Measurements from ENCODE around the gene ACSF3. TPM values are rescaled to one million over a fixed set of nuclear protein-coding genes. Genes with fewer than 3 reads are reported as not detected.

ACSF3 gene
- total RNA-seq, 2 experiments from 2014 or later = 112 to 143 TPM

DNA sequence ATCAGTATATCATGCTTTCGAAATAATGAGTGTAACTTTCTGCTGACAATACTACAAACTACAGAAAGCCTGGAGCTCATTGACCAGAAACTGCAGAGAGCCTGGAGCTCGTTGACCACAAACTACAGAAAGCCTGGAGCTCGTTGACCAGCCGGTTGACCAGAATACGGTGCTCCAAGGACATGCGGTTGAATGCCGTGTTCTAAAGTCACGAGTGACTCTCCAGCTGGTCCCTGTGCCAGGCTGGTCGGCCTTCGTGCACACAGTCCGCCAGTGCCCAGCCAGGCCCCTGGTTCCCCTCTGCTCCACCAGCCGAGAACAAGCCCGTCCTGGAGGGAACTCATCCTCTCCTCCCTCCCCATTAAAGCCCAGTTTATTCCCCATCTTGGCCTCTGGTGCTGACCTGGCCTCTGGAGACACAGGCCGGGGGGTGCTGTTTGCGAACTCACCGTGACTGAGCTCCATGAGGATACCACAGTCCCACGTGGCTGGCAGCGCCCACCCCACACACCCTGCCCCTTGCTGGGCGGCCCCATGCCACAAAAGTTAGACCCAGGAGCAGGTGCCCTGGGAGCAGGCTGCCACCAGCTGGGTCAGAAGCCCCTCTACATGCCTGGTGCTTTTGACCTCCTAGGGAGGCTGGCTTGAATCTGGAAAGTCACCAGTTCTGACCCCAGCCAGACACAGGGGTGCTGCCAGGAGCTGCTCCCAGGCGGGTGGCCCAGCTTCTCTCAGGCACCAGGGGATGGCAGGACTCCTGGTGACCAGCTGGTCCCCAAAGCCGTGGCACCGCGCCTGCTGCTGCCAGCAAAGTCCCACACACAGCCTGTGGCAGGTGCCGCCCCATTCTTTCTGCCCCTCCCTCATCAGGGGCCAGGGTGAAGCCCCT is 62.4 kb downstream of the ACSF3 start:
- peaks cover 18% of the 10 kb centered on the region for H3K36me3 ChIP-seq (ENCODE audit: insufficient read depth, low read length)
- H3K4me2 ChIP-seq (ENCODE audit: low read length) = no peak overlapping the region
- H2AFZ ChIP-seq (ENCODE audit: low read length) = no peak overlapping the region
- no peaks in the 10 kb centered on the region for H4K20me1 ChIP-seq (ENCODE audit: insufficient read depth, low read length)
- ChIA-PET POLR2A (no interaction called here), CTCF (ENCODE audit: unreplicated experiment) (interaction anchor here (0.5 to 0.6 kb wide), 3 partner anchors 8 to 98 kb away, joined by 3 to 6 read pairs (median 3); no protein-coding TSS in a partner anchor)
- TF ChIP-seq CTCF (conservative IDR thresholded peaks at IDR 0.05; ENCODE audit: low read length) = 0 out of 2 replicates have a peak, but pooled peaks have one; percentile 23
- no peak for TF ChIP-seq EZH2phosphoT487 (IDR thresholded peaks at IDR 0.05; ENCODE audit: borderline replicate concordance, low read depth, low read length)
- H3K27ac ChIP-seq (ENCODE audit: low read depth, low read length, poor library complexity, severe bottlenecking) = no peak overlapping the region
- no peak overlapping the region for H3K4me3 ChIP-seq (ENCODE audit: low read depth, low read length, poor library complexity, severe bottlenecking)
- no peaks in the 10 kb centered on the region for H3K9me2 ChIP-seq (ENCODE audit: insufficient read depth, low read length)
- H3K9me3 ChIP-seq (ENCODE audit: low read length) = 0 out of 2 replicates have a peak, but pooled peaks cover 5% of the 10 kb centered on the region
- no TSS peak for BruUV-seq (replicated peaks)
- H3K79me2 ChIP-seq (ENCODE audit: insufficient read depth, low read depth, low read length) = no peaks in the 10 kb centered on the region
- intact Hi-C loops (cut with micrococcal nuclease; ENCODE audit: unreplicated experiment) = no loop called here
- DNase-seq (ENCODE audit: low spot score) = peak; percentile 34
- H3K4me1 ChIP-seq (ENCODE audit: insufficient read depth, low read length, poor library complexity, severe bottlenecking) = peaks cover 21% of the 10 kb centered on the region

DNA sequence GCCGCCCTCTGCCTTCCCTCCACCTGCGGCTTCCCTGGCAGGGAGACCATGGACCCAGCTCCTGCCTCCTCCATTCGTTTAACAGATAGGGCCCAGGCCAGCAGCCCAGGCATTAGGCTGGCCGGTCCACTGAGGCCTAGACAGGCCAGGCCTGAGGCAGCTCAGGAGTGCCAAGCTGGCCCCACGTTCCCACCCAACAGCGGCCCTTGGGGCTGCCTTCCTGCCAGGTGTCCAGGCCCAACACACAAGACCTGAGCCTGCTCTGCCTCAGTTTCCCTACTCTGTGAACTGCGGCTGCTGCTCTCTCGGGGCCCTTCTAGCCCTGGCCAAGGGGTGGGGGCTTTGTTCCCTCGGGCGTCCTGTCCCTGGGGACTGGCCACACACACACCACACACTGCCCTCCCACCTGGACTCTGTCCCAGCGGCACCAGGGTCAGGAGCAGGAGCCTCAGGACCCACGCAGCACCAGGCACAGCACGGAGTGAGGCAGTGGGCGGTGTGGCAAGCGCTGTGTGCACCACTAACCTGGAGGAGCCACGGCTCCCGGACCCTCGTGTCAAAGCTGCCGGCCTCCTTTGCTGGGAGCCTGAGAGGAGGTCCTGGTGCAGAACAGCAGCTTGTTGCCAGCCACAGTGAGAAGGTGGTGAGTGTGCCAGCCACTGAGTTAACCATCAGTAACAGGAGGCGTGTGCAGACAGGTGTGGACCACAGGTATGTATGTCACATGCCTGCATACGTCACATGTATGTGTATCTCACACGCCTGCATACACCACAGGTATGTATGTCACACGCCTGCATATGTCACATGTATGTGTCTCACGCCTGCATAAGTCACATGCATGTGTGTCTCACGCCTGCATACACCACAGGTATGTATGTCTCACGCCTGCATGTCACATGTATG is 63.3 kb downstream of the ACSF3 start:
- Histone ChIP-seq H3K9me3 (ENCODE audit: low read length) (0 out of 2 replicates have a peak, but pooled peaks cover 5% of the 10 kb centered on the region), H3K4me2 (ENCODE audit: low read length) (no peak overlapping the region), H3K4me1 (ENCODE audit: insufficient read depth, low read length, poor library complexity, severe bottlenecking) (peaks cover 21% of the 10 kb centered on the region), H2AFZ (ENCODE audit: low read length) (no peak overlapping the region), H3K36me3 (ENCODE audit: insufficient read depth, low read length) (peaks cover 9% of the 10 kb centered on the region), H3K4me3 (ENCODE audit: low read depth, low read length, poor library complexity, severe bottlenecking) (no peak overlapping the region), H3K27ac (ENCODE audit: low read depth, low read length, poor library complexity, severe bottlenecking) (no peak overlapping the region), H3K79me2 (ENCODE audit: insufficient read depth, low read depth, low read length) (no peaks in the 10 kb centered on the region), H4K20me1 (ENCODE audit: insufficient read depth, low read length) (no peaks in the 10 kb centered on the region), H3K9me2 (ENCODE audit: insufficient read depth, low read length) (no peaks in the 10 kb centered on the region)
- no peak for DNase-seq (ENCODE audit: low spot score)
- ChIA-PET POLR2A (no interaction called here), CTCF (ENCODE audit: unreplicated experiment) (no interaction called here)
- no peak for TF ChIP-seq EZH2phosphoT487 (IDR thresholded peaks at IDR 0.05; ENCODE audit: borderline replicate concordance, low read depth, low read length)
- intact Hi-C loops (cut with micrococcal nuclease; ENCODE audit: unreplicated experiment) = no loop called here
- BruUV-seq (replicated peaks) = no TSS peak

DNA sequence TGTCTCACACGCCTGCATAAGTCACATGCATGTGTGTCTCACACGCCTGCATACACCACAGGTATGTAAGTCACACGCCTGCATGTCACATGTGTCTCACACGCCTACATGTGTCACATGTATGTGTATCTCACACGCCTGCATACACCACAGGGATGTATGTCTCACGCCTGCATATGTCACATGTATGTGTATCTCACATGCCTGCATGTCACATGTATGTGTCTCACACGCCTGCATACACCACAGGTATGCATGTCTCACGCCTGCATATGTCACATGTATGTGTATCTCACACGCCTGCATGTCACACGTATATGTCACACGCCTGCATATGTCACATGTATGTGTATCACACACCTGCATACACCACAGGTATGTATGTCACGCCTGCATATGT is 64.1 kb downstream of the ACSF3 start:
- Histone ChIP-seq H3K4me2 (ENCODE audit: low read length) (no peak overlapping the region), H3K4me3 (ENCODE audit: low read depth, low read length, poor library complexity, severe bottlenecking) (no peak overlapping the region), H3K9me3 (ENCODE audit: low read length) (0 out of 2 replicates have a peak, but pooled peaks cover 5% of the 10 kb centered on the region), H3K9me2 (ENCODE audit: insufficient read depth, low read length) (no peaks in the 10 kb centered on the region), H3K36me3 (ENCODE audit: insufficient read depth, low read length) (0 out of 2 replicates have a peak, but pooled peaks cover 3% of the 10 kb centered on the region), H3K4me1 (ENCODE audit: insufficient read depth, low read length, poor library complexity, severe bottlenecking) (peaks cover 20% of the 10 kb centered on the region), H3K79me2 (ENCODE audit: insufficient read depth, low read depth, low read length) (no peaks in the 10 kb centered on the region), H4K20me1 (ENCODE audit: insufficient read depth, low read length) (no peaks in the 10 kb centered on the region), H3K27ac (ENCODE audit: low read depth, low read length, poor library complexity, severe bottlenecking) (no peak overlapping the region), H2AFZ (ENCODE audit: low read length) (no peak overlapping the region)
- BruUV-seq (replicated peaks) = no TSS peak
- intact Hi-C loops (cut with micrococcal nuclease; ENCODE audit: unreplicated experiment) = no loop called here
- POLR2A ChIA-PET = no interaction called here
- DNase-seq (ENCODE audit: low spot score) = no peak
- CTCF ChIA-PET (ENCODE audit: unreplicated experiment) = no interaction called here
- TF ChIP-seq EZH2phosphoT487 (IDR thresholded peaks at IDR 0.05; ENCODE audit: borderline replicate concordance, low read depth, low read length) = no peak
- no peak for TF ChIP-seq CTCF (conservative IDR thresholded peaks at IDR 0.05; ENCODE audit: low read length)
